ENCODE data around the gene TRAF3.

DNA sequence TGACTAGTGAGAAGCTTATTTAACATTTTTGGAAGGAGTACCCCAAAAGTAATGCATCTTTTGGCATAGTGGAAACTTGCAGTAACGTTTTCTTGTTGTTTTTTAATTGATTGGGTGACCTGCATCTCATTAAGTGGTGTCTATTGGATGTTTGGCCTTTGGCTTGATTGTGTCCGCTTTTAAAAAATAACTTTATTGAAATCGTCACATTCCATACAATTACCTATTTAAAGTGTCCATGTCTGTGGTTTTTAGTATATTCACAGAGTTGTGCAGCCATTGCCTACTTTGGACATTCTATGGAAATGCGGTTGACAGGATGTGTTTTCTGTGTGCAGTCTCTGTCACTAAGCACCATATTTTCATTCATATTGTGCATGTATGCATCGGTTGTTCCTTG, 46.3 kb downstream of the TRAF3 start:
- no peak for TF ChIP-seq CTCF (IDR thresholded peaks at IDR 0.05; ENCODE audit: borderline replicate concordance, extremely low read depth, low read length, poor library complexity, severe bottlenecking)
- no peak for TF ChIP-seq EZH2 (IDR thresholded peaks at IDR 0.05; ENCODE audit: borderline replicate concordance, low read depth, low read length, severe bottlenecking)

Data from DND-41 (cell line).